Thymus (tissue), 11 donors: Measurements from ENCODE around the gene CMIP. TPM values are rescaled to one million over a fixed set of nuclear protein-coding genes. Genes with fewer than 3 reads are reported as not detected.
A peak's percentile ranks its signal among the peaks of the same experiment; 100 is the strongest.

Experiments
- DNase-seq, 9 donors: peaks; one replicate each; pipeline ENCODE4 v3.0.0-alpha.2; 2013; ENCODE audit warnings: low spot score in 9 of 9, low read depth in 6 of 9, missing footprints in 1 of 9
- H3K27ac ChIP-seq, 2 donors: one replicate each; pipeline ENCODE4 v1.5.1; 2013; ENCODE audit warnings: control low read depth in 1 of 2, low read depth in 1 of 2, low read length in 1 of 2, mild to moderate bottlenecking in 1 of 2, moderate library complexity in 1 of 2
- H3K27me3 ChIP-seq, 2 donors: one replicate each; pipeline ENCODE4 v1.5.1; 2013; ENCODE audit warnings: low read length in 1 of 2; ENCODE audit not compliant: control insufficient read depth in 2 of 2, insufficient read depth in 1 of 2
- H3K36me3 ChIP-seq, 2 donors: one replicate each; pipeline ENCODE4 v1.5.1; 2013; ENCODE audit warnings: low read length in 1 of 2, mild to moderate bottlenecking in 1 of 2, moderate library complexity in 1 of 2; ENCODE audit not compliant: control insufficient read depth in 2 of 2, insufficient read depth in 2 of 2
- H3K4me1 ChIP-seq, 2 donors: one replicate each; pipeline ENCODE4 v1.5.1; 2013; ENCODE audit warnings: low read length in 2 of 2; ENCODE audit not compliant: control insufficient read depth in 2 of 2, insufficient read depth in 2 of 2
- H3K4me3 ChIP-seq, 2 donors: one replicate each; pipeline ENCODE4 v1.5.1; 2013; ENCODE audit warnings: low read length in 2 of 2, control low read depth in 1 of 2, mild to moderate bottlenecking in 1 of 2
- H3K9me3 ChIP-seq, 2 donors: one replicate each; pipeline ENCODE4 v1.5.1; 2013; ENCODE audit warnings: low read length in 1 of 2, mild to moderate bottlenecking in 1 of 2; ENCODE audit not compliant: control insufficient read depth in 2 of 2, insufficient read depth in 1 of 2
- WGBS: extraction: QIAGEN DNeasy Blood & Tissue Kit; methylation state at CpG from one replicate; pipeline ENCODE4 v1.1.7; 2013; 5-methylcytosine and 5-hydroxymethylcytosine counted together
- polyA plus RNA-seq: library from polyadenylated mRNA; stranded (reverse); fragments of 200-250 nt; gene quantifications from one replicate; pipeline ENCODE4 v1.2.3, GENCODE V29; 2013
- total RNA-seq: library from RNA; stranded (reverse); fragments of 120-200 nt; gene quantifications from one replicate; pipeline ENCODE4 v1.2.4, GENCODE V29; 2013
- donor health status: healthy.

The CMIP gene
- total and polyA plus RNA-seq, 2 donors, result 5.2 to 19.4 TPM

DNA sequence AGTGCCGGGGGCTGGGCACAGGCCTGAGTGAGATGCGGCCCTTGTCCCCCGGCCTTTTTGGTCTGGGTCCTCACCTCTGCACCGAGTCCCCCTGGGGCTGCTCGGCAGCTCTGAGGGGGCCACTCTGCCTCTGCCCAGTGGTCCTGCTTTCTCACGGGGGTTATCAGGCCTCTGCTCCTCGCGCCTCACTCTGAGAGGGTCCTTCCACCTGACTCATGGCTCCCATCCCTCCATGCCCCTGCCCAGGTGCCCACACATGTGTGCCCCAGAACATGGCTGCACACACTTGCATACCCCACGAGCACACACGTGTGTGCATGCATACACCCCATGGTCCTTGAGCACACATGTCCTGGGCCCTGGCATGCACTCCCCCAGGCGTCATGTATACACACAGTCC is 53.7 kb downstream of the CMIP start:
- 98% methylated on average over 11 of the region's 11 CpGs for WGBS
- Histone ChIP-seq H3K9me3 (no peaks in the 10 kb centered on the region), H3K4me3 (no peak overlapping the region), H3K27me3 (no peaks in the 10 kb centered on the region), H3K36me3 (peaks cover 7 to 15% of the 10 kb centered on the region in 2 donors), H3K4me1 (peaks cover 17 to 45% of the 10 kb centered on the region in 2 donors), H3K27ac (no peak overlapping the region)
- DNase-seq, result no peak

- no peak for DNase-seq
- no peak overlapping the region for H3K27ac ChIP-seq
- H3K4me1 ChIP-seq, result peaks cover 21 to 36% of the 10 kb centered on the region in 2 donors
- peaks cover 7 to 9% of the 10 kb centered on the region in 2 donors for H3K36me3 ChIP-seq
- no peaks in the 10 kb centered on the region for H3K9me3 ChIP-seq
- WGBS, result 83% methylated on average over 20 of the region's 20 CpGs
- no peak overlapping the region for H3K4me3 ChIP-seq
- no peaks in the 10 kb centered on the region for H3K27me3 ChIP-seq
Measured at GRCh38 chr16:81499576-81500380, 55.2 kb downstream of the CMIP start.

DNA sequence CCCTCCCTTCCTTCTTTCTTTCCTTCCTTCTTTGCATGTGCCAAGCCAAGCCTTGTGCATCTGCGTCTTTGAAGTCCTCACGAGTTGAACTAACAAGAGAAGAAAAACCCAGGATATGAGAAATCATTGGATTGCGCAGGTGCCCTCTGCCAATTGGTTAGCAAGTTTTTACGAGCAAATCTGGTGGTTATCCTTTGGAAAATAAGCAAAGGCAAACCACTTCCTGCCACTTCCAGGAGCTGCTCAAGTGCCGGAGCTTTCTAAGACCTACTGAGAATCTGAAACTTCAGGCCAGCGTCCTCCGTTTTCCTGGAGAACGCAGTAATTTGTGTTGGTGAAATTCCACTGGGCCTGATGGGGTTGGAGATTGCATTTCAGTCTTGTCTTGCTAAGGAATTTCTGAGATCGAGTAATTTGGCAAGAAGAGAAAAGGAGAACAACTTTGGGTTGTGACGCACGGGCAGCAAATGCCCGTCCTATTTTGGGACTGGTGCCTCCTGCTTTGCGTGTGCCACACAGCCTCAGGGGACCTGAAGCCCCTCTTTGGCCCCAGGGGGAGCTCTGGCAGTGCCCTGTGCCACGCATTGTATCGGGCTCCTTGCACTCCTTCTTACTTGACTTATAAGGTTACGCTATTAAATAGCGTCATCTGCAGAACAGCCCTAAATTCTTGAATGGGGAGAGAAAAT is 56.4 kb downstream of the CMIP start:
- H3K36me3 ChIP-seq, result peaks cover 7 to 9% of the 10 kb centered on the region in 2 donors
- peak overlapping the region in 1 of 2 donors; percentile 25 for H3K27ac ChIP-seq
- H3K4me3 ChIP-seq, result no peak overlapping the region
- 79% methylated on average over 17 of the region's 17 CpGs for WGBS
- no peak for DNase-seq
- no peaks in the 10 kb centered on the region for H3K27me3 ChIP-seq
- H3K4me1 ChIP-seq, result peaks cover 17 to 26% of the 10 kb centered on the region in 2 donors
- no peaks in the 10 kb centered on the region for H3K9me3 ChIP-seq

- WGBS, result 92% methylated on average over 17 of the region's 17 CpGs
- no peak overlapping the region for H3K27ac ChIP-seq
- no peaks in the 10 kb centered on the region for H3K9me3 ChIP-seq
- DNase-seq, result no peak
- peaks cover 13 to 19% of the 10 kb centered on the region in 2 donors for H3K4me1 ChIP-seq
- no peaks in the 10 kb centered on the region for H3K27me3 ChIP-seq
- peaks cover 7 to 9% of the 10 kb centered on the region in 2 donors for H3K36me3 ChIP-seq
- no peak overlapping the region for H3K4me3 ChIP-seq
Measured at GRCh38 chr16:81502396-81503070, 57.9 kb downstream of the CMIP start.

- Histone ChIP-seq H3K27ac (no peak overlapping the region), H3K9me3 (no peaks in the 10 kb centered on the region), H3K27me3 (no peaks in the 10 kb centered on the region), H3K4me3 (no peak overlapping the region), H3K36me3 (peaks cover 5 to 11% of the 10 kb centered on the region in 2 donors), H3K4me1 (peaks cover 9 to 10% of the 10 kb centered on the region in 2 donors)
- 81% methylated on average over 13 of the region's 13 CpGs for WGBS
- no peak for DNase-seq
Measured at GRCh38 chr16:81505011-81505661, 60.5 kb downstream of the CMIP start.

DNA sequence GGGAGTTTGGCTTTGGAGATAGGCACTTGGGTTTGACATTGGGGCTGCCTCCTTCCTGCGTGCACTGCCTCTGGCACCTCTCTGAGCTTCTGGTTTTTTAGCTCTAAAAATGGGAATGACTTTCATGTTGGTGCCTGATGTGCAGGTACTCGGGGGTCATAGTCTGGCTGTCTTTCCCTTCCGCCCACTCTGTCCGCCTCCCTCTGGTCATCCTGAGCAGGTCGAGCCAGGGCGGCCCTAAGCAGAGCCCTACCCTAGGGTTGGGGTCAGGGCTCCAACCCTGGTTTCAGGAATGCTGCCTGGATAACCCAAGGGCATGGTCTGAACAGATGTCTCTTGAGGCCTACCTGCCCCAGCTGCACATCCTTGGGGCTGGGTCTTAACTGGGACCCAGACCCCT is 64.8 kb downstream of the CMIP start:
- no peak for DNase-seq
- 98% methylated on average over 6 of the region's 6 CpGs for WGBS
- H3K27ac ChIP-seq, result no peak overlapping the region

DNA sequence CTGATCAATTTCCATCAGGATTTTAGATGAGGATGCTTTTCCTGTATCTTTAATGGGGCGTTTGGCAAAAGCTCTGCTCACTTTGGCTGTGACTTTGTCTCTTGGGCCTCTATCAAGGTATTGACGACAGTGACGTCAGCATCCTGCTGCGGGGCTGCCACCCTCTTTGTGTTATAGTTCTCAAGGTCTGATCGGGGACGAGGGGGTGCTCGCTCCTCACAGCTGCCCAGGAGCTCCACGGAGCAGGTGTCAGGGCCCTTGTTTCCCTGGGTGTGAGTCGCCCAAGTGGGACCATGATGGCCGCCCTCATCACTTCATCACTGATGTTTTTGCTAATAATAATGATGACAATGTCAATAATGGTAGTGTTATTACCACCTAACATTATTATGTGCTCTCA is 65.4 kb downstream of the CMIP start:
- H3K36me3 ChIP-seq, result peaks cover 3 to 8% of the 10 kb centered on the region in 2 donors
- WGBS, result 89% methylated on average over 10 of the region's 10 CpGs

More for the DNA sequence above, 64.8 kb downstream of the CMIP start:
- H3K4me1 ChIP-seq, result peaks cover 2 to 14% of the 10 kb centered on the region in 2 donors
- H3K9me3 ChIP-seq, result no peaks in the 10 kb centered on the region
- no peaks in the 10 kb centered on the region for H3K27me3 ChIP-seq
- H3K4me3 ChIP-seq, result no peak overlapping the region
- peaks cover 3 to 8% of the 10 kb centered on the region in 2 donors for H3K36me3 ChIP-seq

DNA sequence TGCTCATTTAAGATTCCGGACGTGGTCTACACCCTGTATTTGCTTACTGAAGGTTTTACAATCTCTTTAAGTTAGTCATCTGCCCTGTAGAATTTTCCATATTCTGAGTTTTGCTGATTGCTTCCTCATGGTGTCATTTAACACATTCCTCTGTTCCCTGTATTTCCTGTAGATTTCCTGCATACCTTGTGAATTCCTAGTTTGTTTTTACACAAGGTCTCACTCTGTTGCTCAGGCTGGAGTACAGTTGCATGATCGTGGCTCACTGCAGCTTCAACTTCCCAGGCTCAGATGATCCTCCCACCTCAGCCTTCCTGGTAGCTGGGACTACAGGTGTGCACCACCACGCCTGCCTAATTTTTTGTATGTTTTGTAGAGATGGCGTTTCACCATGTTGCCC is 66.8 kb downstream of the CMIP start:
- no peak for DNase-seq
- WGBS, result 99% methylated on average over 5 of the region's 5 CpGs
- Histone ChIP-seq H3K36me3 (peaks cover 5 to 8% of the 10 kb centered on the region in 2 donors), H3K27me3 (no peaks in the 10 kb centered on the region), H3K9me3 (no peaks in the 10 kb centered on the region), H3K27ac (no peak overlapping the region), H3K4me3 (no peak overlapping the region), H3K4me1 (peaks cover 2 to 14% of the 10 kb centered on the region in 2 donors)

More for the DNA sequence above, 65.4 kb downstream of the CMIP start:
- DNase-seq, result no peak
- Histone ChIP-seq H3K4me1 (peaks cover 2 to 14% of the 10 kb centered on the region in 2 donors), H3K27ac (no peak overlapping the region), H3K4me3 (no peak overlapping the region), H3K9me3 (no peaks in the 10 kb centered on the region), H3K27me3 (no peaks in the 10 kb centered on the region)
